ENCODE measurements around the gene SPTBN1. TPM values are rescaled to one million over a fixed set of nuclear protein-coding genes. Genes with fewer than 3 reads are reported as not detected.

The SPTBN1 gene
- total RNA-seq (2022; extraction: Qiagen RNA extraction), result 117 to 148 TPM (median 134 TPM) in 5 replicates

GRCh38 chr2:54455563-54456361 is at the start of gene SPTBN1:
SPTBN1 (plus strand) TSS chr2:54456327; CDS start chr2:54526419, 70,092 bp downstream.

Other genes with a start within 250 kb of the SPTBN1 start
- gene TSPYL6, start 200.1 kb upstream of the SPTBN1 start, total RNA-seq (2022; extraction: Qiagen RNA extraction), result not detected in 5 replicates